Ishikawa (cell line): ENCODE results near the gene DROSHA.

Experiments
- NFIC ChIP-seq: IDR thresholded peaks from 2 replicates; pipeline ENCODE4 v1.6.1; 2012
- RAD21 ChIP-seq: IDR thresholded peaks from 2 replicates; pipeline ENCODE4 v1.6.1; 2012; ENCODE audit warnings: low read depth
- TF ChIP-seq, protein P1 (sequence below): IDR thresholded peaks from 2 replicates; pipeline ENCODE4 v1.6.1; 2012; ENCODE audit warnings: low read depth, mild to moderate bottlenecking

DNA sequence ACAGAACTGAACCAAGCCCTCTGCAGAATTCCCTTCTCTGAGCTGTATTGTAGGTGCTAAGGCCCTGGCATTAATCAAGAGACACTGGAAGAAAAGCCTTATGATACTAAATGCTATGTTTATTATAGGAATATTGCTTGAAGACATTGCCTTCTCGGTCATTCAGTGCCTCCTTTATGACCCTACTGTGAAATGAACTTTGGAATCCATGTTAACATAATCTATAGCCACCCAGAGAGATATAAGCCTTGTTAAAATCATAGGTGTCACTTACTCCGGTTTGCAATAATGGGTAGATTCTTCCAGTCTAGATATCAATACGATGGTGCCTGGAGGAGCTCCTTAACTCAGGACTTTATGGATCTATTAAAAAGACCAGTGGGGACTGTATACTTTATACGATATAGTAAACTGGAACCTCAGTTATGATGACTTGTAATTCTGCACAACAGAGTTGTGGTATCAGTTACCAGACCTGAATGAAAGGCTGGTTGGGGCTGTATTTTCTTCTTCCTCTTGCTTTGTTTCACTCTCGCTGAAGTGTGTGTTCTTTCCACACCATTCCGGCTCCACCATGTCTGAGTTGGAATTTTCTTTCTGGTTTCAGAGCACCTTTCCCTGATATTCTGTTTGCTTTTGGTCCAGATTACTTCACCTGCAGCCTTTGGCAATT is 154.5 kb downstream of the DROSHA start:
- TF ChIP-seq, protein P1, sequence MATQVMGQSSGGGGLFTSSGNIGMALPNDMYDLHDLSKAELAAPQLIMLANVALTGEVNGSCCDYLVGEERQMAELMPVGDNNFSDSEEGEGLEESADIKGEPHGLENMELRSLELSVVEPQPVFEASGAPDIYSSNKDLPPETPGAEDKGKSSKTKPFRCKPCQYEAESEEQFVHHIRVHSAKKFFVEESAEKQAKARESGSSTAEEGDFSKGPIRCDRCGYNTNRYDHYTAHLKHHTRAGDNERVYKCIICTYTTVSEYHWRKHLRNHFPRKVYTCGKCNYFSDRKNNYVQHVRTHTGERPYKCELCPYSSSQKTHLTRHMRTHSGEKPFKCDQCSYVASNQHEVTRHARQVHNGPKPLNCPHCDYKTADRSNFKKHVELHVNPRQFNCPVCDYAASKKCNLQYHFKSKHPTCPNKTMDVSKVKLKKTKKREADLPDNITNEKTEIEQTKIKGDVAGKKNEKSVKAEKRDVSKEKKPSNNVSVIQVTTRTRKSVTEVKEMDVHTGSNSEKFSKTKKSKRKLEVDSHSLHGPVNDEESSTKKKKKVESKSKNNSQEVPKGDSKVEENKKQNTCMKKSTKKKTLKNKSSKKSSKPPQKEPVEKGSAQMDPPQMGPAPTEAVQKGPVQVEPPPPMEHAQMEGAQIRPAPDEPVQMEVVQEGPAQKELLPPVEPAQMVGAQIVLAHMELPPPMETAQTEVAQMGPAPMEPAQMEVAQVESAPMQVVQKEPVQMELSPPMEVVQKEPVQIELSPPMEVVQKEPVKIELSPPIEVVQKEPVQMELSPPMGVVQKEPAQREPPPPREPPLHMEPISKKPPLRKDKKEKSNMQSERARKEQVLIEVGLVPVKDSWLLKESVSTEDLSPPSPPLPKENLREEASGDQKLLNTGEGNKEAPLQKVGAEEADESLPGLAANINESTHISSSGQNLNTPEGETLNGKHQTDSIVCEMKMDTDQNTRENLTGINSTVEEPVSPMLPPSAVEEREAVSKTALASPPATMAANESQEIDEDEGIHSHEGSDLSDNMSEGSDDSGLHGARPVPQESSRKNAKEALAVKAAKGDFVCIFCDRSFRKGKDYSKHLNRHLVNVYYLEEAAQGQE: no peak
- TF ChIP-seq NFIC (no peak), RAD21 (no peak)
